Measurements from ENCODE around the gene CDH23. TPM values are rescaled to one million over a fixed set of nuclear protein-coding genes. Genes with fewer than 3 reads are reported as not detected.

Gene CDH23
- polyA plus RNA-seq, 1 donor from 2014 or later = 6.6 TPM

DNA sequence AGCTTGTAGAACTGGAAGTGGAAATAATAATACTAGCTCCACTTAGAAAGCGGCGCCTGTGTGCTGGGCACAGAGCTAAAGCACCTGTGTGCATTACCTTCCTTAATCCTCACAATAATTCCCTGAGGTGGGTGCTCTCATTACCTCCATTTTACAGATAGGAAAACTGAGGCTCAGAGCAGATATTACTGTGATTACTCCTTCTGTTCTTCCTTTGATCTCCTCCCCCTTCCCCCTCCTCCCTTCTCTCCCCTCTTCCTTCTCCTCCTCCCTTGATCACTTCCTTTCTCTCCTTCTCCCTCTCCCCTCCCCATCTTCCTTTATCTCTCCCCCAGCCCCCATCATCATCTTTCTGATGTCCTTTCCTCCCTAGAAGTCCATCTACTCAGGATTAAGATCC is 267.9 kb downstream of the CDH23 start:
- Histone ChIP-seq H4K20me1 (ENCODE audit: insufficient read depth) (no peaks in the 10 kb centered on the region), H2AFZ (ENCODE audit: low read depth, low read length) (no peak overlapping the region), H3K36me3 (ENCODE audit: insufficient read depth, low read length) (no peaks in the 10 kb centered on the region), H3K9ac (ENCODE audit: low read length) (no peak overlapping the region), H3K79me2 (replicated peaks; ENCODE audit: insufficient read depth, low read length) (no peaks in the 10 kb centered on the region), H3F3A (ENCODE audit: insufficient read depth, low read length, poor library complexity, severe bottlenecking) (no peaks in the 10 kb centered on the region), H3K9me3 (ENCODE audit: low read length) (no peaks in the 10 kb centered on the region), H3K9me2 (ENCODE audit: insufficient read depth, low read length) (no peaks in the 10 kb centered on the region), H3K4me2 (ENCODE audit: low read length) (no peak overlapping the region), H3K27ac (ENCODE audit: low read length) (no peak overlapping the region), H3K4me3 (ENCODE audit: low read length) (no peak overlapping the region), H3K27me3 (ENCODE audit: insufficient read depth, low read depth, low read length) (no peaks in the 10 kb centered on the region)
- TF ChIP-seq POLR2AphosphoS5 (IDR thresholded peaks at IDR 0.05) (no peak), SMC3 (conservative IDR thresholded peaks at IDR 0.05; ENCODE audit: poor library complexity) (no peak), EZH2 (IDR thresholded peaks at IDR 0.05; ENCODE audit: borderline replicate concordance, insufficient read depth, low read length, poor library complexity, severe bottlenecking) (no peak), MXI1 (conservative IDR thresholded peaks at IDR 0.05; ENCODE audit: poor library complexity, severe bottlenecking) (no peak), EP300 (conservative IDR thresholded peaks at IDR 0.05; ENCODE audit: poor library complexity, severe bottlenecking) (no peak), TAF1 (IDR thresholded peaks at IDR 0.05; ENCODE audit: low read depth) (no peak), RAD21 (conservative IDR thresholded peaks at IDR 0.05) (no peak)
- TF ChIP-seq, protein P1, sequence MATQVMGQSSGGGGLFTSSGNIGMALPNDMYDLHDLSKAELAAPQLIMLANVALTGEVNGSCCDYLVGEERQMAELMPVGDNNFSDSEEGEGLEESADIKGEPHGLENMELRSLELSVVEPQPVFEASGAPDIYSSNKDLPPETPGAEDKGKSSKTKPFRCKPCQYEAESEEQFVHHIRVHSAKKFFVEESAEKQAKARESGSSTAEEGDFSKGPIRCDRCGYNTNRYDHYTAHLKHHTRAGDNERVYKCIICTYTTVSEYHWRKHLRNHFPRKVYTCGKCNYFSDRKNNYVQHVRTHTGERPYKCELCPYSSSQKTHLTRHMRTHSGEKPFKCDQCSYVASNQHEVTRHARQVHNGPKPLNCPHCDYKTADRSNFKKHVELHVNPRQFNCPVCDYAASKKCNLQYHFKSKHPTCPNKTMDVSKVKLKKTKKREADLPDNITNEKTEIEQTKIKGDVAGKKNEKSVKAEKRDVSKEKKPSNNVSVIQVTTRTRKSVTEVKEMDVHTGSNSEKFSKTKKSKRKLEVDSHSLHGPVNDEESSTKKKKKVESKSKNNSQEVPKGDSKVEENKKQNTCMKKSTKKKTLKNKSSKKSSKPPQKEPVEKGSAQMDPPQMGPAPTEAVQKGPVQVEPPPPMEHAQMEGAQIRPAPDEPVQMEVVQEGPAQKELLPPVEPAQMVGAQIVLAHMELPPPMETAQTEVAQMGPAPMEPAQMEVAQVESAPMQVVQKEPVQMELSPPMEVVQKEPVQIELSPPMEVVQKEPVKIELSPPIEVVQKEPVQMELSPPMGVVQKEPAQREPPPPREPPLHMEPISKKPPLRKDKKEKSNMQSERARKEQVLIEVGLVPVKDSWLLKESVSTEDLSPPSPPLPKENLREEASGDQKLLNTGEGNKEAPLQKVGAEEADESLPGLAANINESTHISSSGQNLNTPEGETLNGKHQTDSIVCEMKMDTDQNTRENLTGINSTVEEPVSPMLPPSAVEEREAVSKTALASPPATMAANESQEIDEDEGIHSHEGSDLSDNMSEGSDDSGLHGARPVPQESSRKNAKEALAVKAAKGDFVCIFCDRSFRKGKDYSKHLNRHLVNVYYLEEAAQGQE (IDR thresholded peaks at IDR 0.05; ENCODE audit: borderline replicate concordance) = no peak
- TF ChIP-seq, protein P2, sequence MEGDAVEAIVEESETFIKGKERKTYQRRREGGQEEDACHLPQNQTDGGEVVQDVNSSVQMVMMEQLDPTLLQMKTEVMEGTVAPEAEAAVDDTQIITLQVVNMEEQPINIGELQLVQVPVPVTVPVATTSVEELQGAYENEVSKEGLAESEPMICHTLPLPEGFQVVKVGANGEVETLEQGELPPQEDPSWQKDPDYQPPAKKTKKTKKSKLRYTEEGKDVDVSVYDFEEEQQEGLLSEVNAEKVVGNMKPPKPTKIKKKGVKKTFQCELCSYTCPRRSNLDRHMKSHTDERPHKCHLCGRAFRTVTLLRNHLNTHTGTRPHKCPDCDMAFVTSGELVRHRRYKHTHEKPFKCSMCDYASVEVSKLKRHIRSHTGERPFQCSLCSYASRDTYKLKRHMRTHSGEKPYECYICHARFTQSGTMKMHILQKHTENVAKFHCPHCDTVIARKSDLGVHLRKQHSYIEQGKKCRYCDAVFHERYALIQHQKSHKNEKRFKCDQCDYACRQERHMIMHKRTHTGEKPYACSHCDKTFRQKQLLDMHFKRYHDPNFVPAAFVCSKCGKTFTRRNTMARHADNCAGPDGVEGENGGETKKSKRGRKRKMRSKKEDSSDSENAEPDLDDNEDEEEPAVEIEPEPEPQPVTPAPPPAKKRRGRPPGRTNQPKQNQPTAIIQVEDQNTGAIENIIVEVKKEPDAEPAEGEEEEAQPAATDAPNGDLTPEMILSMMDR (IDR thresholded peaks at IDR 0.05; ENCODE audit: poor library complexity, severe bottlenecking) = no peak

DNA sequence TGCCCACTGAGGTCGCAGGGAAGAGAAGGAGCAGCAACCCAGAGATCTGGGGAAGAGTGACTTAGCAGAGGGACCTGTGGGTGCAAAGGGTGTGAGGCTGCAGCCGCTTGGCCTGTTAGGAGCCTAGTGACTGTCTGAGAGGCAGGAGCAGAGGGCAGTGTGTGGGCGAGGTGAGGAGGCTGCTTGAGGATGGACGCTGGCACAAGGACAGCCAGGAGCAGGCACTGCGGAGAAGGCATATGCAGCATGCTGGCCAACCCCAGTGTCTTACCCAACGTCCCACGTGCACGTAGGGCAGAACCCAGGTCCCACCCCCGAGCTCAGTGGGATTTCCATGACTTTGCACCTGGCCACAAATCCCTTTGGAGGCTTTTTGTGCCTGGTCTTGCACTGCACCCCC is 268.7 kb downstream of the CDH23 start:
- H3K79me2 ChIP-seq (replicated peaks; ENCODE audit: insufficient read depth, low read length) = no peaks in the 10 kb centered on the region
- no peaks in the 10 kb centered on the region for H4K20me1 ChIP-seq (ENCODE audit: insufficient read depth)
- H3F3A ChIP-seq (ENCODE audit: insufficient read depth, low read length, poor library complexity, severe bottlenecking) = no peaks in the 10 kb centered on the region
- H2AFZ ChIP-seq (ENCODE audit: low read depth, low read length) = no peak overlapping the region
- H3K27ac ChIP-seq (ENCODE audit: low read length) = no peak overlapping the region
- H3K4me3 ChIP-seq (ENCODE audit: low read length) = no peak overlapping the region
- no peaks in the 10 kb centered on the region for H3K36me3 ChIP-seq (ENCODE audit: insufficient read depth, low read length)
- no peaks in the 10 kb centered on the region for H3K27me3 ChIP-seq (ENCODE audit: insufficient read depth, low read depth, low read length)
- H3K9me2 ChIP-seq (ENCODE audit: insufficient read depth, low read length) = no peaks in the 10 kb centered on the region
- no peaks in the 10 kb centered on the region for H3K9me3 ChIP-seq (ENCODE audit: low read length)
- no peak overlapping the region for H3K9ac ChIP-seq (ENCODE audit: low read length)
- no peak overlapping the region for H3K4me2 ChIP-seq (ENCODE audit: low read length)
- TF ChIP-seq TAF1 (IDR thresholded peaks at IDR 0.05; ENCODE audit: low read depth) (no peak), MXI1 (conservative IDR thresholded peaks at IDR 0.05; ENCODE audit: poor library complexity, severe bottlenecking) (no peak), EZH2 (IDR thresholded peaks at IDR 0.05; ENCODE audit: borderline replicate concordance, insufficient read depth, low read length, poor library complexity, severe bottlenecking) (no peak), SMC3 (conservative IDR thresholded peaks at IDR 0.05; ENCODE audit: poor library complexity) (no peak), EP300 (conservative IDR thresholded peaks at IDR 0.05; ENCODE audit: poor library complexity, severe bottlenecking) (no peak), POLR2AphosphoS5 (IDR thresholded peaks at IDR 0.05) (no peak), RAD21 (conservative IDR thresholded peaks at IDR 0.05) (no peak)
- TF ChIP-seq, protein P2 (IDR thresholded peaks at IDR 0.05; ENCODE audit: poor library complexity, severe bottlenecking) = no peak
- TF ChIP-seq, protein P1 (IDR thresholded peaks at IDR 0.05; ENCODE audit: borderline replicate concordance) = no peak

Data from neural cell (in vitro differentiated cells).